Lung microvascular endothelial cell (primary cell): ENCODE results near the gene MAML2. TPM values are rescaled to one million over a fixed set of nuclear protein-coding genes. Genes with fewer than 3 reads are reported as not detected.

Experiments
- DNase-seq, 2 donors: peaks; one replicate each; pipeline versions ENCODE4 v3.0.0 to v3.0.0-alpha.2; 2010; ENCODE audit warnings: low read depth in 2 of 2
- total RNA-seq: library from RNA; depleted of rRNA; stranded (reverse); fragments of >200 nt; gene quantifications from 2 replicates; pipeline ENCODE4 v1.2.1, GENCODE V29; 2014

Gene MAML2
- total RNA-seq, 1 donor from 2014 or later, result 5.2 TPM

DNA sequence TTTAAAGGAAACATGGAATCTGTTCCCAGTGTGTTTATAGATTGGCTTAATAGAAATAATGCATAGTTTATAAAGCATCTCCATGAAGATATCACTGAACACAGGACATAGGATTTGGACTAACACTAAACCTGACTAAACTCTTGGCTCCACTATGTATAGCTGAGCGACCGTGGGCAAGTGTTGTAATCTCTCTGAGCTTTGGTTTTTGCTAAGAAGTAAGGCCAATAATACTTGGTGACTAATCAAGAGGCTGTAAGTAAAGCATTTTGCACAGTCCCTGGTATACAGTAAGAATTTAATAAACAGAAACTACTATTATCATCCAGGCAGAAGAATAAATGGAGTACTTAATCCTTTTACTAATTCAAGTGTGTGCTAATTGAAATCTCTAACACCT lies 293.6 kb downstream of the MAML2 start:
- no peak for DNase-seq

DNA sequence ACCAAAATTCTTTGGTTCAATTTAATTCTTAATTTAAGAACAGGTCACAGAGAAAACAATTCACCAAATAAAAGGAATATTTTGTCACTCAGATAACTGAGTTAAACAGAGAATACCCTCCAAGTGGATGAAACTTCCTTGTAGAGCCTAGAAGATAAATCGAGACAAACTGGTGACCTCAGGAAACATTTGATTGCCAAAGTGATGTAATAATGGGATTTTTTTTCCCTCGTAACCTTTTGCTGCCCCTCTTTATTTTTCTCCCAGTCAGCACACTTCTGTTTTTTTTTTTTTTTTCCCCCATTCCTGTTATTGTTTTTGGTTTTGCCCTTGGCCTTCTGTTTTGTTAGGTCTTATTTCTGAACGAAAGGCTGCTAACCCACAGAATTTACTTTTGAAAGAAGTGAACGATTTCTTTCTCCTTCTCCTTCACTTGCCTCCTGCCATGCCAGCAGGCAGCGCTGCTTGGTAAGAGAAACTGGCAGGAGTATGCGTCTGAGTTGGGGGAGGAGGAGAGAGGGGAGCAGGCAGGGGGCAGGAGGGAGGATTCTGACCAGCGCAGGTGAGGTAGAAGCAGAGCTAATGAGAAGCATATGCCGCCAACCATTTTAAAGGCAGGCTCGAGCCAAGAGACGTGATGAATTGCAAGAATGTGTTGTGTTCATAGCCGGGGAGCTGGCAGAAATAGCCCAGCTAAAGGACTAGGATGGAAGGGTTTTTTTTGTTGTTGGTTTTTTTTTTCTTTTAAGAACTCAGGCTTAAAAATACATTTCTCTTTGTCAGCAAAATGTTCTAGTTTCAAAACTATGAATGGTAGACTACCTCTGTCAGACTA lies 297.2 kb downstream of the MAML2 start:
- DNase-seq, result peak; percentile 44 to 49

DNA sequence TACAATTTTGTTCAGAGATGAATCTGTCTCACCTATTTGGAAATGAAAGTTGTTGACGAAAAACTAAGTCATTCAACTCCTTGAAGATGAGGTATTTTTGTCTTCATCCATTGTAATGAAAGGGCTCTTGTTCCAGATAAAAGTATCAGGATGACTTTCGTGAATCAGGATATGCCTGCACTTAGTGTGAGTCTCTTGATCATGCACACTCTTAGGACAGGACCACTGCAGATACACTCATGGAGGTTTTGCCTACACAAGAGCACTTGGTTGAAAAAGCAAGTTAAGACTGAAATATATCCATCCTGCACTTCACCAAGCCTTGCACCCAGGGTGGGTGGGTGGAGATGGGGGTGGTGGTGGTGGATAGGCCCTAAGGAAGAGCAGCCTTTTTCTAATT lies 298.2 kb downstream of the MAML2 start:
- DNase-seq, result no peak

DNA sequence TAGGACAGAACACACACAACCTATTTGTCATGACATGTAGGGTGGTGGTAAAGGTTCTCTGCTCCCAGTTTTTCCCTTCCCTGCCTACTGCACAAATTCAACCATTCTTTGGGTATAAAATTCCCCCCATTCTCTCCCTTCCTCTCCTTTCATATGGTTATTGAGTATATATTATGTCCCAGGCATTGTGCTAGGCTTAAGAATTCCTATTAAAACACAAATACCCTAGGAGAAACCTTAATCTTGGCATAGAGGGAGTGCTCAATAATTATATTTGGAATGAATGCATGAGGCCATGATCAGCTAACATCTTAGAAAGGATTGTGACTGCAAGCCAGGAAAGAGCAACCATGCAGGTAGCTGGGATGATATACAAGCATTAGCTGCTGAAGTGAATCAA lies 298.7 kb downstream of the MAML2 start:
- no peak for DNase-seq

DNA sequence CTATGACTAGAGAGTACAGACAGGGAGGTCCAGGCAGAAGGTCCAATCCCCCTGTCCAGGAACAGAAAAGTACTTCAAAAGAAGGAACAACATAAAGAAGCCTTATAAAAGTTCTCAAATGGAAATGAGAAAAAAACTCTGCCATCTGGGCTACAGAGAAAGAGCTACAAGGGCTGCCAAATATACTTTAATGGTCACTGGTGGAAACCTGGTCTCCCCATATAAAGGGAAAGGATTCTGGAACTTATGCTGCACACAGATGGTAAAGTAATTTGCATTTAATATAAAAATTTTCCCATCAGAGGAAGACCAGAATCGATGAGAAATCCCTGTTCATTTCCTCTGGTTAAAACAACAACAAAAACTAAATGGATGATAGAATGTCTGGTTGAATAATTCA lies 299.7 kb downstream of the MAML2 start:
- DNase-seq, result no peak

DNA sequence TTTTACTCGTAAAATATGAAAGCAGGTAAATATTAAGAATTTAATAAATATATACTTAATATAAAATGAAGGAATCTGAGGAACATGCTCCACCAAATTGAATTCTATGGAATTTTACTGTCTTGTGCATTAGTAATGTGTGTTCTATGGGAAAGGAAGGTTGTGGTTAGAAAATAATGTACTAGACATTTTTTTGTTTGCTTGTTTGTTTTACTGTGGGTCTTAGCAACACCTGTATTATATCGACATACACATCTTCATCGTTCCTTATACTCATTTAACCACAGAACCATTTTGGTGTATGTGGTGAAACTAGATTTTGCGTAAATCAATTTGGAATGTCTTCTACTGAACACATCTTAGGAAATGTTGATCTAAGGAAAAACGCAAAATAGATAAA lies 304.9 kb downstream of the MAML2 start:
- DNase-seq, result no peak

DNA sequence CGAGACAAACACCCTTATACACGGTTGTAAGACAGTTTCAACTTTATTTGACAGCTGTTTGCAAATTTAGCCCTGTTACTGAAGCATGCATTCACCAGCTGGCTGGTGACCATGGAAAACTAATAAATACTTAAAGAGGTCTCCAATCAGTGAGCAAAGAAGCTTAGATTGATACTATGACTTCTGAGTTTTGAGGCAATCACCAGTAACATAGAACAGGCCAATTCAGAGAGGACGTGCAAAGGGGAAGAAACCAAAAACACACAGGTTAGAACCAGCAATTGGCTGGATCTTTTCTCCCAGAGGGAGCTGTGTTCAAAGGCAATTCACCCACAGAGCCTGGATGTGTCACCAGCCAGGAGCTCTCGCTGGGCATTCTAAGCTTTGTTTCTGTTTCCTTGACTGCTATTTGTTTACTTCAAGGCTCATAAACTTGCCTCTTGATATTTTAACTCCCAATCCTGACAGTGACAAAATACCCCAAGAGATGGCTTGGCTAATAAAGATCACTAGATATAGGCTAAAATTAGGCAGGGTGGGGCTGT lies 305.5 kb downstream of the MAML2 start:
- peak in 1 of 2 donors; percentile 12 for DNase-seq

DNA sequence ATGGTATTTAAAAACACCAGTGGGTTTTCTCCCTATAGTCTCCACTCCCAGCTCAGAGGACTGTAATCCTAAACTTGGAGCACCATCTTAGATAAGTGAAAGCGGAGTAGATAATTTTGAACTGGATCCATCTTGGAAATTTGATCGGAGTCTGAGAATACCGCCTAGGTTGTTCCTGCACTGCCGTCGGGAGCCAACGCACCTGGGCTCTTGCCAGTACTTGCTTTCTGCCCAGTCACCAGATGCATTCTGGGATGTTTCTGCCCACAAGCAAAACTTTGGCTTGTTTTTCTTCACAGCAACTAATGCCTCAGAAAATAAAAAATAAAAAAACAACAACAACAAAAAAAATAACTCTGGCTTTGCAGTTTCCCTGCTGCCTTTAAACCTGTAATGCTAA lies 306.1 kb downstream of the MAML2 start:
- no peak for DNase-seq

DNA sequence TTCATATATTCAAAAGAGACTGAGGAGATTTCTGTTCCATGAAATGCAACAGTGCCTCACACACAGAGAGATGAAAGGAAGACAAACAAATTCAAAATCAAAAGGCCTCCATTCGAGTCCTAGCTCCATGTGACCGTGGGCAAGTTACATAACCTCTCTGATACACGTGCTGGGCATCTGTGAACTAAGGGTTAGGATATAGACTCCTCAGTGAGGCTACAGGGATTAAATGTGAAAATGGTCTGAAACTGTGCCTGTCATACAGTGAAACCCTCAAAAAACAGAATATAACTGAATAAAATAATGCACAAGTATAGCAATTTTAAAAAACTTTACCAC lies 307.3 kb downstream of the MAML2 start:
- DNase-seq, result no peak

DNA sequence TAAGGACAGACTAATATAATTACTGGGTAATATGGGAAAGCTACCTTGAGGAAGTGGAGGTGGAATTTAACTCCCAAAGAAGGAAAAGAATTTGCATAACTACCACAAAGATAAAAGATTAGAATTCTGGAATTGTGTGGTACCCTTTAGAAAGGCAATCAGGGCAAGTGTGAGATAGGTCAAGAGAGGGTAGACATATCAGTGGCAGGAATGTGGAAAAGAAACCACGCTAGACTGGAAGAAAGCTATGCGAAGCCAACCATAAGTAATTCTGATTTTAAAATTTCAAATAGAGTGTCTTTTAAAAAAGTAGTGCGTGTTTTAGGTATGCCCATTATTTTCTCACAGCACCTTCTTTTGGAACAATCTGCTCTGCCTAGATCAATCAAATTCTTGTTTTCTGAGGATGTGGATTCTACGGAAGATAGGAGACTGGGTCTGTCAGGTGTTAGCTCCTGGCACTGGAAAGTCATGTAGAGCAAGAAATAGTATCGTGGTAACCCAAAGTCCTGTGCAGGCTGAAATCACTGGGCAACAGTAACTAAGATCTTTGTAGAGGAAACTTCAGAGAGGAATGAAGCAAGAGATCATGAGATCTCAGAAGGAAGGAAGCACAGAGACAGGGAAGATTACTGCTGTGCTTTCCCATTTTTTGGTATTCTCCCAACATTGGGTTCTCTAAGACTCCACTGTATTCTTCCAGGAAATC lies 307.8 kb downstream of the MAML2 start:
- no peak for DNase-seq

DNA sequence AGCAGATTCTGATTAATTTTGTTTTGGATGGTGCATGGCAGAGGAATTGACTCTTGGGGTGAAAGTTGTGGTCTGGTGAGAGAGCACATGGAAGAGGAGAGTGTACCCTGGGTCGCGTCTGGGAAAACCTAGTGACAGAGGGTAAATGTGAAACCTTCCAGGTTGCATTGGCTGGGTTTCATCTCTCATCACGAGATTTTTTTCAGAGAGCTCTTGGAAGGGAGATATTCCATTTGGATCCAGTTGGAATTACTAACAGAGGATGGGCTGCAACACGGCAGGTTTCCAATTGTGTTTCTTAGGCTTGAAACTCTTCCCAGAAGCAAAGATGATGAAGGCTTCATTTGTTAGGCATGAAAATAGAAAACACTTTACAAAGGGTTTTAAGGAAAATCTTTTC lies 309.4 kb downstream of the MAML2 start:
- no peak for DNase-seq

DNA sequence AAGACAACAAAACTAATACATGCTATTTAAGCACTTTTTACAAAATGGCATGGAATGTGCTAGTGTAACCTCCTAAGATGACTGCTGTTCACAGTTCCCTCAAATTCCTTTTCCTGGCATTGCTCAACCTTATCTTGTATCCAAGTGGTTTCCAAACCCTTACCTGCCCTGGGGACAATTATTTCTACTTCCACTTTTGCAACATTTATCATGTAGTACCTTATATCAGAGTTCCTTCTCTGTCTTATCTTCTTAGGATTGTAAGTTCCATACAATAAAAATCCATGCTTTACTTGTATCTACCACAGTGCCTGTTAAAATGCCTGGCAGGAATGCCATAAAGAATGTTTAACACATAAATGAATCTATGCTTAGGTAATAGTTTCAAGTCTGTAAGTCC lies 309.9 kb downstream of the MAML2 start:
- DNase-seq, result no peak

DNA sequence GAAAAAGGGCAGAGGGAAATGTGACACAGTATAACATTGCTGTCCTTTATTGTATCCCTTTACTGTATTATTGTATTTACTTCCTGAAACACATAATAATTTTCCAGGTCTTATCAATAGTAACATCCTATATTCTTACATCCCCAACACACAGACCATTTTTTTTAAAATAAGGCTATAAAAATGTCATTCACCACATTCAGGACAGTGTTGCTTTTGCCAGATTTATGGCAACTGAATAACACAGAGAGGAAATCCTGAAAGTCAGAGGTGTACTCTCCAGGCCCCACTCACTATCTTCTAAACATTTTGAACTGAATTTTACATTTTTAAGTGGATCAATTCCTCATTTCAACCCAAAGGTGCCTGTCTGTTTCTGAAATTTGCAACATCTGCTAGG lies 314.2 kb downstream of the MAML2 start:
- DNase-seq, result peak in 1 of 2 donors; percentile 87

DNA sequence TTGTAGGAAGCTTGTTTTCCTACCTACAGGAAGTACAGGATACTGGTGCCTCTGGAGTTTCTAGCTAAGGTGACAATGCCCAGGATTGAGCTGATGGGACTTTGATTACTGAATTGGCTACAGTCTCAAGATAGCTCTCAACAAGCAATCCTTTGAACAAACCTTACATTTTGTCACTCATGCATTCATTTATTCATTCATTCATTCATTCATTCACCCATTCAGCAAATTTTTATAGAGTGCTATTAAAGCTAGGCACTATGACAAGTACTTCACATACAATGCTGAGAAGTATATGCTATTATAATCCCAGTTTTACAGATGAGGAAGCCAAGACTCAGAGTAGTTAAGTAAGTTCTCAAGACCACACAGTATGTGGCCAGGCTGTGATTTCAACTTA lies 316.0 kb downstream of the MAML2 start:
- no peak for DNase-seq

DNA sequence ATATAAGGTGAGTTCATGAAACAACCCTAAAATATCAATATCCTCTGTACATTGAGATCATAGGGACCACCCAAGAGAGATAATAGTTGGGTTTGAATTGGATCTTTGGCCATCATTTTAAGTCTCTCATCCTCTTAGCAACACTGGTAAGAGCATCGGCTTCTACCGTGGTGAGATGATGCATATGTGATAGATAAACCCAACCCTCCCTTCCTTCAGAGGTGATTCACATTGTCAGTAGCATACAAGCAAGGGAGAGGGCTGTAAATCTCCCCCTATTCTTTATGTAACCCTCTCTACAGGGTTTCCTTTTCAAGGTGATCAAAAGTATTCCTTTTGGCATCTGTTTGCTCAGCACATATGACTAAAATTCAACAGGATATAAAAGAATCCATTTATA lies 316.7 kb downstream of the MAML2 start:
- no peak for DNase-seq

DNA sequence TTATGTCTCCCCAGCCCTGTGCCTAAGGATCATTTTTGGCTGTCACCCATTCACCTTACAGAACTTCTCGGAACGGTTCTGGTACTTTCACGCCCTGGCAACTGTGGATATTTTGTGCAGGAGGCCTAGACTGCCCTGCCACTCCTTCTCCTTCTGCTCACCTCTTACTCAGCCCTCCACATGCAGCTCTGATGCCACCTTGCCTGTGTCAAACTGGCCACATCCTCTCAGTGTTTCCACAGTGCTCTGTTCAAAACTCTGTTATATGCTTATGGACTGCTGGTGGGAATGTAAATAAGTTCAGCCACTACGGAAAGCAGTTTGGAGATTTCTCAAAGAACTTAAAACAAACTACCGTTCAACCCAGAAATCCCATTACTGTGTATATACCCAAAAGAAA lies 318.3 kb downstream of the MAML2 start:
- no peak for DNase-seq

DNA sequence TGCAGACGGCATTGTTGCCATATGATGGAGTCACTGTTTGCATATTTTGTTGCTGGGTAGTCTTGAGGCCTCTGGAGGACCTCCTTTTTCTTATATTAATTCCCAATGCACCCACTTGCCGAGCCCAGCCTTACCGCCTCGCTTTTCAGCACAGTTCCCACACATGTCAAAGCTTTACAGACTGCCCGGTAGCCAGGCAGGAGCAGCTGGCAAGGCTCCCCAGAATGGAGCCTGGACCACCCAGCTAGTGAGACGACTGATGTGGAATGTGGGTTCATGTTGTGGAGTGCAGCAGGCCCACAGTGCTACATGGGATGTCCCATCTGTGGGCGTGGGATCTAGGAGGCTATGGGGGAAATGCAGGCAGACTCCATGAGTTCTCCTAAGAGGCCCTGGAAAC lies 319.7 kb downstream of the MAML2 start:
- DNase-seq, result no peak

DNA sequence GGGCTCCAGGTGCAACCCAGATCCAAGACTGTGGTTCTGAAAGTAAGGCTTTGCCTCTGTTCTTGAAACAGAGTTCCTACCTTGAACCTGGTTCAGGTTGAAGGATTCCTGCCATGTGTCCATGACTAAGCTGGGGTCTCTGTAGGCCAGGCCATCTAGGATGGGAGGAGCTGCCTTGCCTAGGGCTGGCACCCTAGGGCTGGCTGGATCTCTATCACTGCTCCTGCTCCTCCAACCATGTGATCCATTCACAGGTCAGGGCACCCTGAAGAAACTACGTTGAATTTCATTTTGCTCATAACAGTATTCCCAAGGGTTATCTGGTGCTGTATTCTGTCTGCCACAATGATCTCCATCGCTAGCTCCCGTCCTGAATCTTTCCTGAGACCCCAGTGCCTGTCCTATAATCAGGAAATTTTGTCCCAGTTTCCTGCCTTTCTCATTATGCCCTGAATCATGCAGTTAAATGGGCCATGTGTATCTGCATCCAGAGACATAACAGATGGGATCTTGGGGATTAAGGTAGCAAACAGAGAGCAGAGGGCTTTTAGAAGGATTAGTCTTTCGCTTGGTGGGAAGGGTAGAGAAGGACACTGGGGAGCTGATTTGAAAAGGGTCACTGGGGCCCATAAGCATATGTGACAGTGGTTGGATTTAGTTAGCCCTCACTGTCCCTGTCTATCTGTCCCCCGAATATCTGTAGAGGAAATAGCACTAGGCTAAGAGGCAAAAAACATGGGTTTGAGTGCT lies 320.9 kb downstream of the MAML2 start:
- no peak for DNase-seq

DNA sequence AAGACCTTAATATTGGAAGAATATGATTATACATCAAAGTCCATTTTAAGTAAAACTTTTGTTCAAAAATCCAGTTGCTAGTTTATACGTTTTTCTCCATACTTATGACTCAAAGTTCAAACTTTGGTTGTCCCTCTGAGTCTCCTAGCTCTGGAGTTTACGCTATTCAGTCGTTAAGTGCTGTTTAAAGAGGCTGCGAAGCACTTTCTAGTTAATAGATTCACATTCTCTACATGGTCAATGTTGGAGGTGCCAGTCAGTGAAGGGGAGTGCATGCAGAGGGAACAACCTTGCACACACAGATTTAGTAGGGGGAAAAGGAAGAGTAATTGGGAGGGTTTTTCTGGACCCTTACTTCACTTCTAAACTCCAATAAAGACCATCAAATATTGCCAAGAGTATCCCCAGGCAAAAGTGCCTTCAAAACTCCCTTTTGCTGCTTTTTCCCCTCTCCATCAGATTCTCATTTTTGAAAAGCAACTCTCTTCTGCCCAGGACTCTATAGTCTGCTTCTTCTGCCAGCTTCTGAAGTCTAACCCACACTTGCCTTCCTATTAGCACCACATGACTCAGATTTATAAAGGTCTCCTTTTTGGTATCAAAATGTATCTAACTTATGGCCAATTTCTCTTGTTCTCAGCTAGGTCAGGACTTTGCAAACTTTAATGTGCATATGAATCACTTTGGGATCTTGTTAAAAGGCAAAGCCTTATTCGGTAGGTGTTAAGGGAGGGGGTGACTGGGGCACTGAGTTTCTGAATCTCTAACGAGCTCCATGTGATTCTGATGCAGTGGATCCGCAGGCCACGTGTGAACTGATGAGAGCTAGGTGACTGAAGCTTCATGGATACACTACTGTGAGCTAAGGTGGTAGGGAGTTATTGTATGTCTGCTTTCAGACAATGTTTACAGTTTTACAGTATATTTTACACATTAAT lies 322.9 kb downstream of the MAML2 start:
- DNase-seq, result no peak

DNA sequence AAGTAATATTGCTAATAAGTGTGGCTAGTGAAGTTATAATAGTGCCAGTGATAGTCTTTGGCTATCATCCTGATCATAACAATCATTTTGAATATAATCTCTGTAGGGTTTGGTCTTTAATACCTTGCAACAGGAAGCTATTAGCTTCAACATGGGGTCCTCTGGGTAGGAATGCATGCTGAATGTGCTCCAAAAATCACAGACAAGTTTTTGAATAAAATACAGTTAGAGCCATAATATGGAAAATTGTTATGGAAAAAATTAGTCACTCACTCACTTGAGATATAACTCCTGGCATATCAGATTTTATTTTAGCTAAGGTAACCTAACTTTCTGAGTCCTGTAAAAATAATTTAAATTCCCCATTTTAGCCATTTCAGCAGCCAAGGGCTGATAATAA lies 323.7 kb downstream of the MAML2 start:
- peak in 1 of 2 donors; percentile 91 for DNase-seq

DNA sequence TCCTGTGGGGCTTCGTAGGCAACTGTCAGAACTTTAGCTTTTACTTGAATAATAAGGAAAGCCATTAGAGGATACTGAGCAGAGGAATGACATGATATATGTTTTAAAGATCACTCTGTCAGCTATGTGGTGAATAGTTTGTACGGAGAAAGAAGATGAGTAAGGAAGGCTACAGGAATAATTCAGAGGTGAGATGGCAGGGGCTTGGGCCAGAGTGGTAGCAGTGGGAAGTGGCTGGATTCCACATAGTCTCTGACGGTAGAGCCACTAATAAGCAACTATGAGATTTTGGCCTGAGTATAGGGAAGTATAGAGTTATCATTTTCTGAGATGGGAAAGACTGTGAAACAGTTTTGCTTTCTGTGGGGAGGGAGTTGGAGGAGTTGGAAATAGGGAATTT lies 325.1 kb downstream of the MAML2 start:
- no peak for DNase-seq
